K562 (cell line): ENCODE measurements around the gene TECRL.

Experiments
- ARHGAP35 ChIP-seq: fragments of 450-650 bp; IDR thresholded peaks from 2 replicates; pipeline ENCODE4 v1.6.1; 2018; ENCODE audit not compliant: partially characterized antibody
- HOXB6 ChIP-seq: fragments of 250-450 bp; sonication (Bioruptor Pico); IDR thresholded peaks from 2 replicates; pipeline ENCODE4 v1.5.1; 2022; ENCODE audit warnings: mild to moderate bottlenecking, borderline replicate concordance
- JUNB ChIP-seq: fragments of 450-650 bp; formaldehyde crosslinking; conservative IDR thresholded peaks from 2 replicates; pipeline ENCODE4 v1.4.0; 2020; ENCODE audit warnings: mild to moderate bottlenecking
- MAZ ChIP-seq, 2 experiments: fragments of 450-650 bp in 1 of 2; sonication (generic) in 1 of 2; formaldehyde crosslinking; IDR thresholded peaks in 1 of 2; conservative IDR thresholded peaks in 1 of 2; 2 replicates each; pipeline versions ENCODE4 v1.4.0 to v1.5.0; 2020; ENCODE audit warnings: mild to moderate bottlenecking in 1 of 2, missing genetic modification reagents in 1 of 2
- ZBTB7A ChIP-seq: IDR thresholded peaks from 2 replicates; pipeline ENCODE4 v1.6.1; 2011; ENCODE audit warnings: low read depth, mild to moderate bottlenecking, low read length, moderate library complexity, borderline replicate concordance; ENCODE audit not compliant: control insufficient read depth
- ZNF274 ChIP-seq: IDR thresholded peaks from 2 replicates; pipeline ENCODE4 v1.6.1; 2011; ENCODE audit warnings: low read depth, mild to moderate bottlenecking, low read length, moderate library complexity, borderline replicate concordance
- TF ChIP-seq, protein P1 (sequence below), 2 experiments: fragments of 450-650 bp; formaldehyde crosslinking in 1 of 2; IDR thresholded peaks; 2 replicates each; pipeline versions ENCODE4 v1.4.0 to v1.6.1; 2014 to 2020; ENCODE audit warnings: mild to moderate bottlenecking in 2 of 2, borderline replicate concordance in 1 of 2, low read depth in 1 of 2
- TF ChIP-seq, protein P2 (sequence below): sonication (generic); formaldehyde crosslinking; IDR thresholded peaks from 2 replicates; pipeline ENCODE4 v1.9.0; 2022; ENCODE audit warnings: mild to moderate bottlenecking, missing genetic modification reagents

DNA sequence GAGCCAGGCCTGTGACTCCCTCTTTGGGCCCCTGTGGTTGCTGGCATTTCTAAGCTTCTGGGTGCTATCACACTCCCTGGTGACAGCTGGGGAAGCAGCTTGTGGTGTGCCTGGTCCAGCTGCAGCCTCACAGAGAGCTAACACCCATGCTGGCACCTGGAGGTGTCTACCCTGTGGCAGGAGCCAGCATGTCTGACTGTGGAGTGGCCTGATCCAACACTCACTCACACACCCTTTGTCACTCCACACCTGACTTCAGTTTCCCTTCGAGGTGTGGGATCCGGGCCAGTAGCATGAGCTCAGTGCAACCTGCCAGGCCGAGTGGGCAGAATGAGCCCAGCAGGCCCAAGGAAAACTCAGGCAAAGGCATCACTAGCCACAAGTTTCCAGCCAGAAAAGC is 67.5 kb downstream of the TECRL start:
- TF ChIP-seq MAZ (CRISPR knock-in tag; conservative IDR thresholded peaks at IDR 0.05 in 1 of 2, IDR thresholded peaks at IDR 0.05 in 1 of 2) (no peak), ARHGAP35 (no peak), ZNF274 (no peak), JUNB (CRISPR knock-in tag) (no peak), HOXB6 (no peak), ZBTB7A (no peak)
- TF ChIP-seq, protein P1, sequence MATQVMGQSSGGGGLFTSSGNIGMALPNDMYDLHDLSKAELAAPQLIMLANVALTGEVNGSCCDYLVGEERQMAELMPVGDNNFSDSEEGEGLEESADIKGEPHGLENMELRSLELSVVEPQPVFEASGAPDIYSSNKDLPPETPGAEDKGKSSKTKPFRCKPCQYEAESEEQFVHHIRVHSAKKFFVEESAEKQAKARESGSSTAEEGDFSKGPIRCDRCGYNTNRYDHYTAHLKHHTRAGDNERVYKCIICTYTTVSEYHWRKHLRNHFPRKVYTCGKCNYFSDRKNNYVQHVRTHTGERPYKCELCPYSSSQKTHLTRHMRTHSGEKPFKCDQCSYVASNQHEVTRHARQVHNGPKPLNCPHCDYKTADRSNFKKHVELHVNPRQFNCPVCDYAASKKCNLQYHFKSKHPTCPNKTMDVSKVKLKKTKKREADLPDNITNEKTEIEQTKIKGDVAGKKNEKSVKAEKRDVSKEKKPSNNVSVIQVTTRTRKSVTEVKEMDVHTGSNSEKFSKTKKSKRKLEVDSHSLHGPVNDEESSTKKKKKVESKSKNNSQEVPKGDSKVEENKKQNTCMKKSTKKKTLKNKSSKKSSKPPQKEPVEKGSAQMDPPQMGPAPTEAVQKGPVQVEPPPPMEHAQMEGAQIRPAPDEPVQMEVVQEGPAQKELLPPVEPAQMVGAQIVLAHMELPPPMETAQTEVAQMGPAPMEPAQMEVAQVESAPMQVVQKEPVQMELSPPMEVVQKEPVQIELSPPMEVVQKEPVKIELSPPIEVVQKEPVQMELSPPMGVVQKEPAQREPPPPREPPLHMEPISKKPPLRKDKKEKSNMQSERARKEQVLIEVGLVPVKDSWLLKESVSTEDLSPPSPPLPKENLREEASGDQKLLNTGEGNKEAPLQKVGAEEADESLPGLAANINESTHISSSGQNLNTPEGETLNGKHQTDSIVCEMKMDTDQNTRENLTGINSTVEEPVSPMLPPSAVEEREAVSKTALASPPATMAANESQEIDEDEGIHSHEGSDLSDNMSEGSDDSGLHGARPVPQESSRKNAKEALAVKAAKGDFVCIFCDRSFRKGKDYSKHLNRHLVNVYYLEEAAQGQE (IDR thresholded peaks at IDR 0.05; ENCODE audit: borderline replicate concordance): no peak
- TF ChIP-seq, protein P1 (CRISPR knock-in tag; IDR thresholded peaks at IDR 0.05; ENCODE audit: low read depth): no peak
- TF ChIP-seq, protein P2, sequence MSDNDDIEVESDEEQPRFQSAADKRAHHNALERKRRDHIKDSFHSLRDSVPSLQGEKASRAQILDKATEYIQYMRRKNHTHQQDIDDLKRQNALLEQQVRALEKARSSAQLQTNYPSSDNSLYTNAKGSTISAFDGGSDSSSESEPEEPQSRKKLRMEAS: no peak
